GM12801 (cell line): Measurements from ENCODE around the gene ACTL10.

Source experiments
- CTCF ChIP-seq: IDR thresholded peaks from one replicate; pipeline ENCODE4 v1.5.1; 2011; ENCODE audit warnings: control low read depth; ENCODE audit not compliant: insufficient read length; ENCODE audit errors: extremely low read depth

Gene ACTL10

DNA sequence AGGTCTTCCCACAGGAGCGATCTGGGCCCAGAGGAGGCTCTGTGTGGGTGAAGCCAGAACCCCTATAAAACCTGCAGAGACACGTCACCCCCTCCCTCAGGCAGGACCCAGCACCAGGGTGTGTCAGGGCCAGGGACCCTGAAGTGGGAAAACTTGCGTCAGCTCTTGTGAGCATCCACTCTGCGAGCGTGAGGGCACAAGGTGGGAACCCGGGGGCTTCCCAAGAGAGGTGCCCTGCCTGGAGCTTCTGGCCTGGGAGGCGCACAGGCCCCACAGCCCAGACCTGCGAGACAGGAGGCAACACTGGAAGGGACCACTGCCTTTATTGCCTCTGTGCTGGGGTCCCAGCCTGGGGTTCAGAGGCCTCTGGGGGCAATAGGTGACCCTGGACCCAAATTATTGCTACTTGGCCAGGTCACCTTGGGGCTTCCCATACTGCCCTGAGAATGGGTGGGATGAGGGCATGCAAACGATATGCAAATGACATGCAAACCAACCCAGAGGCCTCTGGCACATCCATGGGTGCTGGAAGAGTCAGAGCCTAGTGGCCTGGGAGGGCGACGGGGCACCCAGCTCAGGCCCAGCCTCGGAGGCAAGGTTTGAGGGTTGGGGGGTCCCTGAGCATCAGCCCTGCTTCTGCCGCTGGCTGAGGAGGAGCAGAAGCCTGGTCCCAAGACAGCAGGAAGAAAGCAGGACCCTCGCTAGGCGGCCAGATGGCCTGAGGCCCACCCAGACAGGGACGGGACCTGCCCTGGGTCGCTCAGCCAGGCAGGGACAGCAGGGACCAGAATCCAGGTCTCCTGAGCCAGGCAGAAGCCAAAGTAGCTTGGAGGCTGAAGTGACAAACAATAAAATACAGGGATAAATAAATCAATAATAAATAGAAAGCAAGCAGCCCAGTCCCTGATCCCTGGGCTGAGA, 9.7 kb upstream of the ACTL10 start:
- TF ChIP-seq CTCF = no peak

DNA sequence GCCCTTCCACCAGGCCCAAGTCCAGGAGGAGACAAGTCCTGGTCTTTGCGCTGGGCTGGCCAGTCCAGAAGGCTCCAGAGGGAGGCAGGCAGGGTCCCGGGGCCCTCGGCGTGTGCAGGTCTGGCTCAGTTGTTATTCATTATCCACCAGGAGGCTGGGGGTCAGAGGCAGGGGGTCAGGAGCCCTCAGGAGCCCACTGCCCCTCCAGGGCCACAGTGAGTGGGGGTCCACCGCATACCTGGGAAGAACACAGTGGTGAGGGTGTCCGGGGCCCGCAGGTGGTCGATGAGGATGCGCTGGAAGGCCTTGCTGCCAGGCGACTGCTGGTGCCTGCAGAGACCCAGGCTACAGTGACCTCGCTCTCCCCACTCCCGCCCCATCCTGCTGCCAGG, 9.0 kb upstream of the ACTL10 start:
- no peak for TF ChIP-seq CTCF

DNA sequence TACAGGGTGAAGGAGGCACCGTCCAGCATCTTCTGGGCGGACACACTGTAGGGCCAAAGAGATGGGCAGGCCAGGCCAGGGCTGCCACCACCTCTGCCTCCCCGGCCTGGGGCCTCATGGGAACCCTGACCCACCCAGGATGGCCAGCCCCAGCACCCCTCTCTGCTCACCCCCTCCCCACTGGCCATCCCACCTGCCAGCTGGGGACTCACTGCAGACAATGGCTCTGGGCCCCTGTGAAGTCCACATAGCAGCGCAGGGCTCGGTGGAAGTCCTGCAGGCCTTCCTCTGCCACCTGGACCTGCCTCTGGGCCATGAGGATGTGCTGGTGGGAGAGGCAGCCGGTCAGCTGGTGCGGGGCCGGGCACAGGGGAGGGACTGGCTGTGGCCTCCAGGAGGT, 8.2 kb upstream of the ACTL10 start:
- no peak for TF ChIP-seq CTCF

- TF ChIP-seq CTCF = no peak
Measured at GRCh38 chr20:33658929-33659328, 7.8 kb upstream of the ACTL10 start.

GRCh38 chr20:33659341-33660034, 7.3 kb upstream of the ACTL10 start:
- no peak for TF ChIP-seq CTCF

- no peak for TF ChIP-seq CTCF
Measured at GRCh38 chr20:33660035-33660684, 6.6 kb upstream of the ACTL10 start.

- no peak for TF ChIP-seq CTCF
Measured at GRCh38 chr20:33660685-33661058, 6.1 kb upstream of the ACTL10 start.
